ENCODE data around the gene BRMS1L.

Gene BRMS1L

GRCh38 chr14:35866595-35867279 is 40.6 kb downstream of the BRMS1L start:
- no peak for DNase-seq

- DNase-seq, result no peak
Measured at GRCh38 chr14:35867280-35867629, 41.1 kb downstream of the BRMS1L start.

GRCh38 chr14:35875296-35875695 is 49.2 kb downstream of the BRMS1L start:
- no peak for DNase-seq

- no peak for DNase-seq
Measured at GRCh38 chr14:35877276-35877675, 51.1 kb downstream of the BRMS1L start.

- DNase-seq, result no peak
Measured at GRCh38 chr14:35878272-35879150, 52.4 kb downstream of the BRMS1L start.

- DNase-seq, result no peak
Measured at GRCh38 chr14:35879151-35879648, 53.1 kb downstream of the BRMS1L start.

GRCh38 chr14:35879654-35880249 is 53.6 kb downstream of the BRMS1L start:
- DNase-seq, result peak; percentile 22

GRCh38 chr14:35881280-35881679 is 55.1 kb downstream of the BRMS1L start:
- DNase-seq, result no peak

GRCh38 chr14:35883677-35884293 is 57.6 kb downstream of the BRMS1L start:
- DNase-seq, result peak; percentile 80

GRCh38 chr14:35890308-35890707 is 64.2 kb downstream of the BRMS1L start:
- DNase-seq, result no peak

GRCh38 chr14:35895256-35895655 is 69.1 kb downstream of the BRMS1L start:
- DNase-seq, result no peak

GRCh38 chr14:35897616-35898111 is 71.5 kb downstream of the BRMS1L start:
- DNase-seq, result peak; percentile 81

- DNase-seq, result peak; percentile 49
Measured at GRCh38 chr14:35898217-35898775, 72.2 kb downstream of the BRMS1L start.

GRCh38 chr14:35900741-35901140 is 74.6 kb downstream of the BRMS1L start:
- DNase-seq, result no peak

- no peak for DNase-seq
Measured at GRCh38 chr14:35909665-35910064, 83.5 kb downstream of the BRMS1L start.

GRCh38 chr14:35910191-35910590 is 84.1 kb downstream of the BRMS1L start:
- no peak for DNase-seq

- no peak for DNase-seq
Measured at GRCh38 chr14:35911097-35911496, 85.0 kb downstream of the BRMS1L start.

GRCh38 chr14:35915185-35915584 is 89.0 kb downstream of the BRMS1L start:
- DNase-seq, result no peak

- DNase-seq, result no peak
Measured at GRCh38 chr14:35915775-35916174, 89.6 kb downstream of the BRMS1L start.
